GM19324 (cell line): Measurements from ENCODE around the gene NAXD.
"Not testable (repeated sequence)": the region's sequence is repeated elsewhere in the genome, so short reads cannot be mapped to it uniquely, and the experiment has no call there.

ENCODE experiments used
- ATAC-seq: cut with Tn5 transposase; IDR thresholded peaks from one replicate; pipeline ENCODE4 v1.9.1; 2021; ENCODE audit warnings: mild to moderate bottlenecking, moderate library complexity; ENCODE audit not compliant: unreplicated experiment, low FRiP score

NAXD gene

GRCh38 chr13:110627761-110628476 is 12.6 kb downstream of the NAXD start:
- no peak for ATAC-seq

DNA sequence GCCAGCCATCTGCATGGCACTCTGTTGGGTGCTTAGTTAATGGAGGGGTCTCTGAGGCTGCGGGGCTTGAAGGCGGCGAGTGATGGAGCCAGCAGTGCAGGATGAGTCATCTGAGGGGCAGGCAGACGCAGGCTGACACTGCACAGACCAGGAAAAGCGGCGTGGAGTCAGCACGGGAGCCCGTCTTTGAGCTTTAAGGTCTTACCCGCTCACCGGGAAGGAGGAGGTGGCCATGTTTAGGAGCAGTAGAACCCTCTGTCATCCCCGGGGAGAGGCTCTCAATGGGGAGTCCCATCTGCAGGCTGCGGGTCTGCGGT is 13.1 kb downstream of the NAXD start:
- ATAC-seq = no peak

GRCh38 chr13:110628952-110629701 is 13.8 kb downstream of the NAXD start:
- ATAC-seq = no peak

- ATAC-seq = no peak
Observed at GRCh38 chr13:110629735-110630134, 14.4 kb downstream of the NAXD start.

DNA sequence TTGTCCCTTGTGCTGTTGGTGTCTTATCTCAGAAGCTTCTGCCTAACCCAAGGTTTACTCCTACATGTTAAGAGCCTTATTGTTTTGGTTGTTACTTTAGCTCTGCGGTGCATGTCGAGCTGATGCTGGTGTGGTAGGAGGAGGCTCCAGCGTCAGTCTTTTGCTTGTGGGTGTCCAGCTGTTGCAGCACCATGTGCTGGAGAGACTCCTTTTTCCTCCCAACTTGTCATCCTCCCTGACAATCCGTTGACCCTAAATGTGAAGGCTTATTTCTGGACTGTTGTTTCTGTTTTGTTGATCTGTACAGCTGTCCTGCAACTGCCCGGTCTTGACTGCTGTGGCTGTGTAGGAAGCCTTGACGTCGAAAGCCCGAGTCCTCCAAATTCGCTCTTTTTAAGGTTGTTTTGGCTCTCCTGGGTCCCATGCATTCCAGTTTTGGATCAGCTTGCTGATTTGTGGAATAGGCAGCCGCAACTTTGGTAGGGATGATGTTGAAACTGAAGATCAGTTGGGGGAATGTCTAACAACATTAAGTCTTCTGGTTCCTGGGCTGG is 15.3 kb downstream of the NAXD start:
- ATAC-seq = no peak

- ATAC-seq = not testable (repeated sequence)
Observed at GRCh38 chr13:110632255-110632654, 16.9 kb downstream of the NAXD start.

- no peak for ATAC-seq
Observed at GRCh38 chr13:110633776-110634175, 18.4 kb downstream of the NAXD start.

DNA sequence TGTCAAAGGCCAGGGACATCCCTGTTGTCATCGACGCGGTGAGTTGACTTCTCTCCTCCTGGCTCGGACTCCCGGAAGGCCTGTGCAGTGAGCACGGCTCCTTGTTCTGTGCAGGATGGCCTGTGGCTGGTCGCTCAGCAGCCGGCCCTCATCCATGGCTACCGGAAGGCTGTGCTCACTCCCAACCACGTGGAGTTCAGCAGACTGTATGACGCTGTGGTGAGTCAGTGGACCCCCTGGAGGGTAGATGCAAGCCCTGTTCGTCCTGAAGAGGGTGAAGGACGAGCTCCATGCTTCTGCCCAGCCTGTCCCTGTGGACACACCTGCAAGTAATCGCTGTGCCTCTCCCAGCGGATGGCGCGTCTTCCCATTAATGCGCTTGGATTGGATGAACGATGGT is 19.2 kb downstream of the NAXD start:
- ATAC-seq = no peak

DNA sequence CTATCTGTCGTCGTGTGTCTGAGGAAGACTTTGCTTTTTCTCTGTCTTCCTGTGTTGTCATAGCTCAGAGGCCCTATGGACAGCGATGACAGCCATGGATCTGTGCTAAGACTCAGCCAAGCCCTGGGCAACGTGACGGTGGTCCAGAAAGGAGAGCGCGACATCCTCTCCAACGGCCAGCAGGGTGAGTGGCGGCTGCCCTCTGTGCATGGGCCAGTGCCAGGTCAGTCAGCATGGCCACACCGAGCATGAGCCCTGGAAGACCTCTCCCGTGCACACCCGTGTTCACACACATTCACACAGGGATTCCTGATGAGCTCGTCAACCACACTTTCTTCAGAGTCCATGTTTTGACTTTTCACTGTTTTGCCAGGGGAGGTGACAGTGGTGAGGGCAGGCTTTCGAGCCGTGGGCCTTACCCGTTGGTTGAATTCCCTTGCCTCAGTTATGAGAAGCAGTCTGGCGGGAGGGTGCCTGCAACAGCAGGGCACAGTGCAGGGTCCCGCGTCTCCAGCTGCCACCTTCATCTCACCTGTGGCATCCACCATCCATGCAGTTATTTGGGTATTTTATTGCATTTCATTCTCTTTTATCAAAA is 20.2 kb downstream of the NAXD start:
- no peak for ATAC-seq

DNA sequence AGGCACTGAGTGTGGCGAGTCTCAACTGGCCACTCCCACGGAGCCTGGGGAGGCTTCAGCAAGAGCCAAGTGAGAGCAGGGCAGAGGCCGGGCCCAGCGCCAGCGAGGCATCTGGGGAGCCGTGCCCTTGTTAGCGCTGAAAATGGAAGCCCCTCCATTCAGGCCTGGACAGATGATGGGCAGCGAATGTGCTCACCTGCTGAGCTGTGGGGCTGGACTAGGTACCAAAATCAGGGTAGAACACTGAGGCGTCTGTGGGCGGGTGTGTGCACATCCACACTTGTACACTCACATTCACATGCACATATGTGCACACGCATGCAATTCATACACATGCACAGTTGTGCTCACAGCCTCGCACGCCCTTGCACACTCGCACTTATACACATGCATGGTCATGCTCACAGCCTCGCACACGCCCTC is 20.7 kb downstream of the NAXD start:
- no peak for ATAC-seq

- ATAC-seq = no peak
Observed at GRCh38 chr13:110636701-110637201, 21.4 kb downstream of the NAXD start.

DNA sequence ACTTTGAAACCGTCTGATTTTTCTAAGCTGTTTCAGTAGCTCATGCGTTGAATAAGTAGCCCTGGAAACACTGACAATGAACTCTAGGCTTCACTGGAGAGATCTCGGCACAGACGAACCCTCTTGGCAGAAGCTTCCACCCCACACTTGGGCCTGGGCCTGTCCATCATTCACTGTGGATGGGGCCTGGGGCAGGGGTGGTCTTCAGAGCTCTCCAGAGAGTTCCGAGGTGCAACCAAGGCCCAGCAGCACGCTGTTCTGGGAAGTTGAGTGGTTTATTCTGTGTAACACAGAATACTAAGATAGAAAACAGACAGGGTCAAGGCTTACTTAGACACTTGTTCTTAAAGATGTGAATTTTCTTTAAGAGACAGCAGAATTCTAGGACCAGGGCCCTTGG is 21.9 kb downstream of the NAXD start:
- ATAC-seq = no peak

DNA sequence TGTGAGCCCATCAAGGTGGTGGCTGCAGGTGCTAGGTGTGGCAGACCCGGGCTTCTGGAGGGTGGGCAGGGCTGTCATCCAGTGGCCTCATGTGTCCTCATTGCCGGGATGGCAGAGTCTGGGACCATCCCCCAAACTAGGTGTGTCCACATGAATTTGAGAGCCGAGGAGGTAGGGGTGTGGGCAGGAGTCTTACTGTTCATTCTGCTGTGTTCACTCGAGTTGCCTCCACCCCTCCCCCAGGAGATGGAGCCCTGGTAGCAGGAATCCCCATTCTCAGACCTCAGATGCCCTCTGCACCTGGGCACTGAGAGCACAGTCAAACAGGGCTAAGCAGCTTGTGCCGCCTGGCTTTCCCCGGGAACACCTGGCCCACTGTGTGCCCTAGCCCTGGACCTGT is 22.4 kb downstream of the NAXD start:
- ATAC-seq = no peak

- ATAC-seq = no peak
Observed at GRCh38 chr13:110638257-110638656, 22.9 kb downstream of the NAXD start.

GRCh38 chr13:110638814-110639806 is 23.8 kb downstream of the NAXD start:
- no peak for ATAC-seq

GRCh38 chr13:110639935-110640334 is 24.6 kb downstream of the NAXD start:
- no peak for ATAC-seq

GRCh38 chr13:110640591-110641029 is 25.3 kb downstream of the NAXD start:
- no peak for ATAC-seq

DNA sequence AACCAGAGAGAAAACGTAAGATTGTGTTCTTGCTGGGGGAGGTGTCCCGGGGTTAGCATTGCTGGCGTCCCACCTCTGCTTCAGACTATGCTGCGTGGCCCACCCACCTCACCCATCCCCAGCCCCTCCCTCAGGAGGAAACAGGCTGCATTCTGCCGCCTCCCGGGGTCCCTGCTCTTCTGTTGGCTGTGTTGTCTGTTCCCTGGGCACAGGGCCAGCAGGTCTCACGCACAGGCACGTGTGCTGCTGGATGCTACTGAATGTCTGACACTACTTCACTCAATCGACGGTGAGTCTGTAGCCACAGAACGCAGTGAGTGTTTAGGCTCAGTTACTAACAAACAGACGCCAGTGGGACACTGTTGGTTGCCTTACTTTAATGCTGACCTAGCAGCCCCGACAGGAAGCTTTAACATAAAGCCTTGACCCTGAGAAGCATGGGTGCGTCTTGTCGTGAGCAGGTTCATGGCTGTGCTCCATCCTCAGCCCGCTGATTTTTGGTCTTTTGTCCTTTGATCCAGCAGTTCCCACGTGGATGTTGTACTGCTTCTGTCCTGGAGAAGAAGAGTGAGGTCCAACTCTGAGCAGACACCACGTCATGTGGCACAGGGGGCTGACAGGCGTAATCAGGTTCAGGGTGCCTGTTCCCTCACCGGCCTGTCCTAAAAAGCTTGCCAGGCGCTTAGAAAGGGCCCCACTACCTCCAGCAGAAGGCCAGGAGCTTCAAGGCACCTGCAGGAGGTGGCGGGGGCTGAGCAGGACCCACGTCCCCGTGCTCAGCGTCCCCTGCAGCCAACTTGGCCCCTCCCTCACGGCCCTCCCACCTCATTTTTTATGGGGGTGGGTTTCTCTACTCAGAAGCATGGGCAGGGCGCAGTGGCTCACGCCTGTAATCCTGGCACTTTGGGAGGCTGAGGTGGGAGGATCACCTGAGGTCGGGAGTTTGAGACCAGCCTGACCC is 26.0 kb downstream of the NAXD start:
- ATAC-seq = no peak
